Transverse colon (tissue), 4 donors: ENCODE measurements around the gene CDKAL1.

ENCODE experiments used
- CTCF ChIP-seq, 5 experiments: fragments of 200-600 bp in 3 of 5; fragments of 450-650 bp in 2 of 5; sonication (generic) in 3 of 5; IDR thresholded peaks; 1 replicate in 2 of 5; 2 replicates in 3 of 5; pipeline ENCODE4 v1.5.1; 2016 to 2017; ENCODE audit warnings: antibody characterized with exemption in 5 of 5, inconsistent platforms in 3 of 5, mild to moderate bottlenecking in 2 of 5, moderate library complexity in 1 of 5
- EP300 ChIP-seq: sonication (generic); formaldehyde crosslinking; IDR thresholded peaks from one replicate; pipeline ENCODE4 v1.6.1; 2017; ENCODE audit warnings: antibody characterized with exemption, low read depth
- POLR2A ChIP-seq: fragments of 450-650 bp; IDR thresholded peaks from one replicate; pipeline ENCODE4 v1.6.1; 2016; ENCODE audit warnings: antibody characterized with exemption, mild to moderate bottlenecking, moderate library complexity
- POLR2AphosphoS5 ChIP-seq, 3 donors: sonication (generic); formaldehyde crosslinking; IDR thresholded peaks; one replicate each; pipeline ENCODE4 v1.6.1; 2016; ENCODE audit warnings: antibody characterized with exemption in 3 of 3

- TF ChIP-seq CTCF (IDR thresholded peaks at IDR 0.05) (no peak), POLR2A (no peak), EP300 (no peak), POLR2AphosphoS5 (IDR thresholded peaks at IDR 0.05) (no peak)
Measured at GRCh38 chr6:21278375-21278745, 744.1 kb downstream of the CDKAL1 start.
